GM19455 (cell line): ENCODE data around the gene LRR1.
A peak's percentile ranks its signal among the peaks of the same experiment; 100 is the strongest.
"Not testable (repeated sequence)": the region's sequence is repeated elsewhere in the genome, so short reads cannot be mapped to it uniquely, and the experiment has no call there.

Experiments
- ATAC-seq: cut with Tn5 transposase; IDR thresholded peaks from one replicate; pipeline ENCODE4 v1.9.1; 2021; ENCODE audit not compliant: unreplicated experiment

LRR1 gene

DNA sequence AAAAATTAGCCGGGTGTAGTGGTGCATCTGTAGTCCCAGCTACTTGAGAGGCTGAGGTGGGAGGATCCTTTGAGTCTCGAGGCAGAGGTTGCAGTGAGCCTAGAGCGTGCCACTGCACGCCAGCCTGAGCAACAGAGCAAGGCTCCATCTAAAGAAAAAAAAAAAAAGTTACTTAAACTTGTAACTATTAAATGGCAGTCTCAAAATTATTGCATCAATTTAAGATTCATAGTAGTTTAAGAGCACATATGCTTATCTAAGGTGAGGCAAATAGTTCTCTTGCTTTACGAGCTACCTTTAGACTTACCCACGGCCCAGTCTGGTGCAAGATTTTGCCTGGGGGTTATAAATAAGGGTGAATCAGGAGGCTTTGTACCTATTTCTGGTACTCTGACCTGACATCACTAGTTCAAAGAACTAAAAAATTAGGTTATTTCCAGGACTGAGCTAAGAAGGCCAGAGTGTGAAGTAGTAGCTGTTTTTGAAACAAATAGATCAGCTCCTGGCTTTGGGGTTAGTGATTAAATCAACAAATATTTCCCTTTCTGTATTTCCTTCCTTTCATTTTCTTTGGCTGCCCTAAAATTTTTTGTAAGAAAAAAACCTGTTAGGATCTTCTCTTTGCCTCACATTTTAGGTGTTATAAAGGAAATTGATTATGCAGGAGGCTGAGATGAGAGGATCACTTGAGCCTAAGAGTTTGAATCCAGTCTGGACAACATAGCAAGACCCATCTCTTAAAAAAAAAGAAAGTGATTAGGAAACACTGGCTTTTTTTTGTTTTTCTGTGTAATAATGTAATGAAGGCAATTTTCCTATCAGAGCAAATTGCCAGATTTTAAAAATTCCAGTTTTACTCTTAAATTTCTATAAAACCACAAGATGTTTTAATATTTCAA is 25.4 kb downstream of the LRR1 start:
- no peak for ATAC-seq

DNA sequence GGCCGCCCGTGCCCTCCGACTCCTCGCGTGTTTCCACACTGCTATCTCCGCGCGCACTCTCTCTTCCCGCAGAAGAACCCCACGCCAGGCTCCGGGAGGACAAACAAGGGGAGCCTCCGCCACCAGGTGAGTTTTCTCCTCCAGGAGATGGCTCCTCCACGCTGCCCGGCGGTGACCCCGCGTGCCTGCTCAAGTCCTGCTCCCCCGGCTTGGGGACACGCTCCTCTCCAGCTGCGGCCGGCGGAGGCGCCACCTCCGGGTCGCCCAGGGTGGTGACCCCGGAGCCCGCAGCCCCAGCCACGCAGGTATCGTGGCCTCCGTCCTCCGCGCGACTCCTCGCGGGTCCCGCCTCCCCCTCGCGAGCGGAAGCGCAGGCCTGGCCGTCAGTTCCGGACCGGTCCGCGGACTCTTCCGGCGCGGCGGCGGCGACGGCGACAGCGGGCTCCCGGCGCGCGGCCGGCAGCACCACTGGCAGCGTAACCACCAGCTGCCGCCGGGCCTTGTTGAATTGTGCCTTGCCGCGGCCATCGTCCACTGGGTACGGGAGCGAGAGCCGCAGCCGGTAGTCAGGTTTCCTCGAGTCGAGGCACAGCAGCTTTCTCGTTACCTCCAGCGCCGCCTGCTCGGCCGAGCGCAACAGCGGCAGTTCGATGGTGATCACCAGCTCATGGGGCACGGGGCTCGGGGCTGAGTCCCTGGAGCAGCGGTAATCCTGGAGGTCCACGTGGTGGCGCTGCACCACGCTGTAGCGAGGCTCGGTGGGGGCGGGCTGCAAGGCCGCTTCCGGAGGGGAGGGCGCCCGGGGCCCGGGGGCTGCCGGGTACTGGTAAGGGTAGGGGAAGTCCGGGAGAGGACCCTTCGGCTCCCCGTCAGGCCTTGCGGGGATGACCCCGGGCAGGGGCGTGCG is 35.2 kb downstream of the LRR1 start:
- ATAC-seq = peak; percentile 82

DNA sequence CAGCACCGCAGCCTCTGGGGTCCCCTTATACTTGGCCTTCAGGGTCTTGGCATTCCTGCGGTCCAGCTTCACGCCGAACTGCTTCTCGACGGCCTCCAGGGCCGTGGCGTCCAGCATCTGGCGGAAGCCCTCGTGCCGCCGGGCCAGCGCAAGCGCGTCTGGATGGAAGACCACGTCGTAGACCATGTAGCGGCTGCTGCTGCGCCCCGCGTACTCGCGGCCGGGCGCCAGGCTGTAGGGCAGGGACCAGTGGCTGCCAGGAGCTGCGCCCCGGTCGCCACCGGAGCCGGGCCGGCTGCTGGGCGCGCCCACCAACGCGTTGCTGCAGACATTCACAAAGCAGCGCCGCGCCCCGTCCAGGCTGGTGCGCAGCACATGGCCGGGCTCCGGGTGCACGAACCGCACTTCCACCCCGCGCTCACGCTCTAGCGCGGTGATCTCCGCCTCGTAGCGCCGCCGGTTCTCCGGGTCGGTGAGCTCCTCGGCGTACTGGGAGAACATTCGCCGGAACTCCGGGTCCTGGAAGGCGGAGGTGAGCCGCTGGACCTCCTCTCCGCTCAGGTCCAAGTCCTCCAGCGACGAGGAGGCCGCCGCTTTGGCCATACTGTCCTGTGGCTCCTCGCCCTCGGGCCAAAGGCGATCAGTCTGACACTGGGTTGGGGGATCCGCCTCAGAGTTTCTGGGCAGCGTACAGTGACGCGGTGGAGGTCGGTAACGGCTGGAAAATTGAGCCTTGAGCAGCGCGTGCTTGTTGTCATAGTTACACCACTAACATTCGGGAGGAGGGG is 36.0 kb downstream of the LRR1 start, which contains the start of gene DNAAF2:
DNAAF2 (minus strand) TSS at position 698 of the 788 bp plus-strand sequence; CDS start at position 603, 95 bp downstream.
- ATAC-seq = peak; percentile 34

DNA sequence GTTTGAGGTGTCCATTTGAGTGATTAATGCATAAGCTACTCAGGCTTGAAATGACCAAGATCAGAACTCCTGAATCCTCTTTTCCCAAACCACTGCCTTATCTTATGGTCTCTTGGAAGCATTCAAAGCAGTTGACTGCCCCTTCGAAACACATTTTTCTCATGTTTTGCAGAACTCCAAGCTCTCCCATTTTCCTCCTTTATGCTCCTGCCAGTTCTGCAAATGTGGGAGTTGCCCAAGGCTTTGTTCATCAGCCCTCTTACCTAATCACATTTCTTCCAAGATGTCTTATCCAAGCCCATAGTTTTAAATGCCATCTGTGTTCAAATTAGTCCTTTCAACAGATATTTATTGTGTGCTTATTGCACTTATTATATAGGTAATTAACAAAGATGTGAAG is 38.1 kb downstream of the LRR1 start:
- no peak for ATAC-seq

DNA sequence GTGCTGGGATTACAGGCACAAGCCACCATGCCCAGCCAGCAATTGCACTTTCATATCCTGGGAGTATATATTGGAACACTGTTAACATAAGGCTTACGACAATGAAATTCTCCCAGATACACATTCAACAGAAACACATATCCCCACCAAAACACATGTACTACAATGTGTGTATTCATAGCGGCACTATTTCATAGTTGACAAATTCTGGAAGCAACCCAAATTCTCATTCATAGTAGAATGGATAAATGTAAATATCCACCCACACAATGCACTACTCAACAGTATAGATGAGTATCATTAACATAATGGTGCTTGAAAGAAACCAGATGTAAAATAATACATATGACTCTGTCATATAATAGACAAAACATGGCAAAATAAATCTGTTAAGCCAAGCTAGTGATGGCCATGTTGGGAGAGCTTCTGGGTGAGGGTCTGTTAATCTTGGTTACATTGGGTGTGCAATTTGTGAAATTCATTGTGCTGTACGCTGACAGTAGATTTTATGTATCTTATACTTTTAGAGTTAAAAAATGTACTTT is 38.9 kb downstream of the LRR1 start:
- ATAC-seq = no peak

DNA sequence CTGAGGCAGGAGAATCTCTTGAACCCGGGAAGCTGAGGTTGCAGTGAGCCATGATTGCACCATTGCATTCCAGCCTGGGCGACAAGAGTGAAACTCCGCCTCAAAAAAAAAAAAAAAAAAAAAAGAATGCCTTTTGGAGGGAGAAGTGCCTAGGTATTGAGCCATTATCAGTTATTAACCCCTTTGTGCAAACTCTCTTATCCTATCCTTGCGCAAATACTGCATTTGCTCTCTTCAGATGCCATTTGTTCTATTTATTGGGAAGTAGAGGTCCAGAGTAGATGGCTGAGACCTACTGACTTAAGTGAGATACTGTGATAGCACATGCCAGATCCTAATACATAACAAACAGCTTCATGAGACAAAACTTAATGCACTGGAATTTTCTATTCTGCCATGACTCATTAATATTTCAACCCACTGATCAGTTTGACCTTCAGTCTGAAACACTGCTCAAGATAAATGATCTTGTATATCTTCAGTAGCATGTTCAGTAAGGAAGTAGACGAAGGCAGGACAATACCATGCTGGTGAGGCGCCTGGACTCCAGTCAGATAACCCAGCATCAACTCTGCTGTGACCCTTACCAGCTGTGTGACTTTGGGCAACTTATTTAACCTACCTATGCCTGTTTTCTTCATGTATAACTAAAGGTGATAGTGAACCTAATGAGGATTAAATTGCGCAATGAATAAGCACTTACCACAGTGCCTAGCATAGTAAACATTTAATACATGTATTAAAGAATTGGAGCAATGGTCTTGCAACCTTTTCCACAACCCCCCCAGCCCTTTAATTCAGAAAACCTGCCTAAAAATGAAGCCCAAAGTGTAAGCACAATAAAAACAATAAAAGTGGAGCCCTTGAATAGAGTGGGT is 42.0 kb downstream of the LRR1 start:
- no peak for ATAC-seq

DNA sequence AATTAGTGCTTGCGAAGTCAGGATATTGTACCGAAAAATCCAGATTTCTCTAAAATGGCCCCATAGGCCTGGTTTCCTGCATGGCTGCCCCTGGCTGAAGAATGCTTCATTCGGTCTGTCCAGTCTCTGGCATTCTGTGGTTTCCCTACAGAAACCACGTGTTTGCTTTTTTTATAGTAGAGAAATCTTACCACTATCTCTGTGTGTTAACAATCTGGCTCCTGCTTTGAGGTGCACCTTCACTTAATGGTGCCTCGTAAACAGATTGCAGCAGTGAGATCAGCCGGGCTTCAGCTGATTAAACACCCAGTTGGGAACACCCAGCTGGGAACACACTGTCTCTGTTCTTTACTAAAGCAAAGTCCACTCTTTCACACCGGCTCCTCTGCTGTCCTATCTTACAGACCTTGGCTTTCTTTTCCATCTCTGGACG is 43.0 kb downstream of the LRR1 start:
- ATAC-seq = no peak

DNA sequence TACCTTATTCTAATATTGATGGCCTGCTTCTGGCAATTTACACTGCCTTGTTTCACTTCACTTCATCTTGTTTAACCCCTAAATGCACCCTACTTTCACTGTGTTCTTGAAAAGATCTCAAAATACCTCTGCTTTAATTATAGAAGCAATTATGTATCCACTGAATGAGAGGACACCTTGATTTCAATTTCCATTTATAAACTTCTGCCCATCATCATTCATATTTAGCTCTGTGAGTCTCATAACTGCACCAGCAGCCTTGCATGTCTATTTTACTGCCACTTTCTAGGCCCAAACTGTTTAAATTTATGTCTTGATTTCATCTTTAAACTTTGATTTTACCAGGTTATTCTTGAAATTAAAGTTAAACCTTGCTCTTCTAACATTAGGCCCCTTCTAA is 43.4 kb downstream of the LRR1 start:
- ATAC-seq = no peak

DNA sequence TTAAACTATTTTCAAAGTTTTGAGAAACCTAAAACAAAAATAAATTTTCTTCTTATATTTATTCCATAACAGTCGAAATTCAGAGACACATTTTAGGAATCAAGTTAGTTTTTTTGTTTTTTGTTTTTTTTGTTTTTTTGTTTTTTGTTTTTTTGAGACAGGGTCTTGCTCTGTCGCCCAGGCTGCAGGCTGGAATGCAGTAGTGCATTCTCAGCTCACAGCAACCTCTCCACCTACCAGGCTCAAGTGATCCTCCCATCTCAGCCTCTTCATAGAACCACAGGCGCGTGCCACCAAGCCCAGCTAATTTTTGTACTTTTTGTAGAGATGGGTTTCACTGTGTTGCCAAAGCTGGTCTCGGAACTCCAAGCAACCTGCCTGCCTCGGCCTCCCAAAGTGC is 54.8 kb downstream of the LRR1 start:
- ATAC-seq = no peak

DNA sequence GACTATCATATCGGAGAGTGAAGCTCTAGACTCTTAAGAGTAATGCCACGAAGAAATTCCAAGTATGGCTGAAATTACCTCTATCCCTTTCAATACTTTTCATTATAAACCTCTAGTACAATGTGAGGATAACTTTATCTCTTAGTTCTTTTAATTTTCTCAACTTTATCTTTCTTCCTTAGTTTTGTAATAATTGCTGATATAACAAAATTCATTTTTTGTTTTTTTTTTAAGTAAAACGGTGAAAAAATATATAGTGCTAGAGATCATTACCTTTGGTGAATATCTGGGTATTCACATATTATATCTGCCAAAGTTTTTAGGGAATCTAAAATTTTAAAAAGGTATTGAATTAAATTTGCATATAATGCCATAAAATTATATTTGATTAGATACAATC is 55.8 kb downstream of the LRR1 start:
- ATAC-seq = no peak

DNA sequence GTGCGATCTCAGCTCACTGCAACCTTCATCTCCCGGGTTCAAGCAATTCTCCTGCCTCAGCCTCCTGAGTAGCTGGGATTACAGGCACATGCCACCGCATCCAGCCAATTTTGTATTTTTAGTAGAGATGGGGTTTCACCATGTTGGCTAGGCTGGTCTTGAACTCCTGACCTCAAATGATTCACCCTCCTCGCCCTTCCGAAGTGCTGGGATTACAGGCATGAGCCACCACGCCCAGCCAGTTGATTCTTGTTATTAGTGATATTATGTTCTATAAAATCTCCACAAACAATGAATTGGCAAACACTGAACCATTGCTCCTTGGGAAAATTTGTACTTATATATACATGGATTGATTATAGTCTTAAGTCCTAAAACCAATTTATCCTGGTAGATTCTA is 58.8 kb downstream of the LRR1 start:
- ATAC-seq = not testable (repeated sequence)

DNA sequence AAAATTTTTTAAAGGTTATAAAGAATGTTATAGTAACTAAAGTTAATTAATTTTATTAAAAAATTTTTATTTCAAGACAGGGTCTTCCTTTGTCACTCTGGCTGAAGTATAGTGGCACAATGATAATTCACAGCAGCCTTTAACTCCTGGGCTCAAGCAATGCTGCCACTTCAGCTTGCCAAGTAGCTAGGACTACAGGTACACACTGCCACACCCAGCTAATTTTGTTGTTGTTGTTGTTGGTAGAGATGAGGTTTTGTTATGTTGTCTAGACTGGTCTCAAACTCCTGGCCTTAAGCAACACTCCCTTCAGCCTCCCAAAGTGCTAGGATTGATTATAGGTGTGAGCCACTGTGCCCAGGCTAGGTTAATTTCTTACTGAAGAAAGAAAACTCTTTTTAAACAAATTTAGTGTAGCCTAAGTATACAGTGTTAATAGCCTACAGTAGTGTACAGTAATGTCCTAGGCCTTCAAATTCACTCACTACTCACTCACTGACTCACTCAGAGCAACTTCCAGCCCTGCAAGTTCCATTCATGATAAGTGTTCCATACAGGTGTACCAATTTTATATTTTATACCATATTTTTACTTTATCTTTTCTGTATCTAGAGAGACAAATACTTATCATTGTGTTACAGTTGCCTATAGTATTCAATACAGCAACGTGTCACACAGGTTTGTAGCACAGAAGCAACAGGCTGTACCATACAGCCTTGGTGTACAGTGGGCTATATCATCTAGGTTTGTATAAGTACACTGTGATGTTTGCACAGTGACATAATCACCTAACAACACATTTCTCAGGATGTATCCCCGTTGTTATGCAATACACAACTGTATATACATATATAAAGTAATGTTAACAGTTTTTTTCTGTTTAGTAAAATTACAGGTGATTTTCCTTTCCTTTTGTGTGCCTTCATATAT is 61.1 kb downstream of the LRR1 start:
- no peak for ATAC-seq
